BE2C (cell line): ENCODE data around the gene MRGPRD.

Experiments
- DNase-seq: peaks from one replicate; pipeline ENCODE4 v3.0.0-alpha.2; 2020
- H3K27me3 ChIP-seq: fragments of 250-450 bp; sonication (Bioruptor Pico); 2 replicates; pipeline ENCODE4 v1.5.1; 2020; ENCODE audit warnings: mild to moderate bottlenecking
- H3K36me3 ChIP-seq: fragments of 250-450 bp; sonication (Bioruptor Pico); 2 replicates; pipeline ENCODE4 v1.5.1; 2020; ENCODE audit warnings: mild to moderate bottlenecking
- H3K4me1 ChIP-seq: fragments of 250-450 bp; sonication (Bioruptor Pico); 2 replicates; pipeline ENCODE4 v1.5.1; 2020
- H3K4me3 ChIP-seq: 2 replicates; pipeline ENCODE4 v1.5.1; 2011; ENCODE audit warnings: low read depth, low read length
- H3K9me3 ChIP-seq: fragments of 250-450 bp; sonication (Bioruptor Pico); 2 replicates; pipeline ENCODE4 v1.5.1; 2020
- TF ChIP-seq, protein P1 (sequence below): IDR thresholded peaks from 2 replicates; pipeline ENCODE4 v1.5.1; 2012; ENCODE audit warnings: mild to moderate bottlenecking, low read depth, low read length

The MRGPRD gene

DNA sequence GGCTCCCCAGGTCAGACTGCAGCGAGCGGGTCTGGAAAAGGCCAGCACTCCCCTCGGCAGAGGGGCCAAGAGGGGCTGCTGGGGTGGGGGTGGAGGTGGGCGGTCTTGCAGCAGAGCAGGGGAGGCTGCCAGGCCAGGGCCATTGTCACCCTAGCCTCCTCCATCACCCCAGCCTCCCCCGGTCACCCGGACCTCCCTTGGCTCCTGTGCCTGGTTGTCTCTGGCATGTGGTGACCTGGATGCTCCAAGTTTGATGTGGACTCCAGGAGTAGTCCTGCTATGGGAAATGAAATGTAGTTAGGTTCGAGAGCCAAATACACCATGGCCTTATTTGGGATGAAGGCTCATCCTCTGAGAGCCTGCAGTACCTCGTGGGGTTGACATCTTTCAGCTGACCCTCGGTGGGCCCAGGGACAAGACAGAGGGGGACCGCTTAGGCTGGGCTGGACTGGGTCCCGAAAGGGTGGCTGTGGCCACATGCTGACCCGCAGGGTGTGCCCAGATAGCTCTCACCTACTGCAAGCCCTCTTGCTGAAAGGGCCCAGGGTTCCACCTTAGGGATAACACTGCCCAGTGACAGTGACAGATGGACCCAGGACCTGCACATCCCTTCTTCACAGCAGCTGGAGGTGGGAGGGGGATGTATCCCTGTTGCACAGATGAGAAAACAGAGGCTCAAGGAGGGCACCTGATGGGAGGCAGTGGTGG is 24.1 kb downstream of the MRGPRD start:
- Histone ChIP-seq H3K9me3 (no peaks in the 10 kb centered on the region), H3K4me1 (no peaks in the 10 kb centered on the region), H3K4me3 (no peak overlapping the region), H3K36me3 (no peaks in the 10 kb centered on the region), H3K27me3 (no peaks in the 10 kb centered on the region)
- TF ChIP-seq, protein P1, sequence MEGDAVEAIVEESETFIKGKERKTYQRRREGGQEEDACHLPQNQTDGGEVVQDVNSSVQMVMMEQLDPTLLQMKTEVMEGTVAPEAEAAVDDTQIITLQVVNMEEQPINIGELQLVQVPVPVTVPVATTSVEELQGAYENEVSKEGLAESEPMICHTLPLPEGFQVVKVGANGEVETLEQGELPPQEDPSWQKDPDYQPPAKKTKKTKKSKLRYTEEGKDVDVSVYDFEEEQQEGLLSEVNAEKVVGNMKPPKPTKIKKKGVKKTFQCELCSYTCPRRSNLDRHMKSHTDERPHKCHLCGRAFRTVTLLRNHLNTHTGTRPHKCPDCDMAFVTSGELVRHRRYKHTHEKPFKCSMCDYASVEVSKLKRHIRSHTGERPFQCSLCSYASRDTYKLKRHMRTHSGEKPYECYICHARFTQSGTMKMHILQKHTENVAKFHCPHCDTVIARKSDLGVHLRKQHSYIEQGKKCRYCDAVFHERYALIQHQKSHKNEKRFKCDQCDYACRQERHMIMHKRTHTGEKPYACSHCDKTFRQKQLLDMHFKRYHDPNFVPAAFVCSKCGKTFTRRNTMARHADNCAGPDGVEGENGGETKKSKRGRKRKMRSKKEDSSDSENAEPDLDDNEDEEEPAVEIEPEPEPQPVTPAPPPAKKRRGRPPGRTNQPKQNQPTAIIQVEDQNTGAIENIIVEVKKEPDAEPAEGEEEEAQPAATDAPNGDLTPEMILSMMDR: no peak
- no peak for DNase-seq

DNA sequence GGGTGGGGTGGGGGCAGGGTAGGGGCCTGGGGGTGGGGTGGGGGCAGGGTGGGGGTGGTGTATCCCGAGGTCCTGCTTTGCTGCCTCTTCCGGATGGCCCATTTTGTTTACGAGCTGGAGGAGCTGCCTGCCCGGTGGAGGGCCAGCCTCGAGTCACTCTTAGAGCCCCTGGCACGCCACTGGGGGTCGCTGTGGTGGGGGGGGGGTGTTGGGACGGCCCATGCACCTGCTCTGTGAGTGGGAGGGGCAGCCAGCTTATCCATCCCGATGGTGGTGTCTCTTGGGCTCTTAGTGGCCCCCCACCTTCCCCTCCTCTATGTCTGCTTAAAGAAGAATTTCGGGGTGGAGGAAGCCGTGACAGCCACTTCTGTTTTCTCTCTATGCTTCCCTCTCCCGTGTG is 24.6 kb downstream of the MRGPRD start:
- no peaks in the 10 kb centered on the region for H3K4me1 ChIP-seq
- DNase-seq: no peak
- TF ChIP-seq, protein P1: 0 out of 2 replicates have a peak, but pooled peaks have one; percentile 15
- H3K4me3 ChIP-seq: no peak overlapping the region
- H3K9me3 ChIP-seq: no peaks in the 10 kb centered on the region
- H3K36me3 ChIP-seq: no peaks in the 10 kb centered on the region
- H3K27me3 ChIP-seq: no peaks in the 10 kb centered on the region

DNA sequence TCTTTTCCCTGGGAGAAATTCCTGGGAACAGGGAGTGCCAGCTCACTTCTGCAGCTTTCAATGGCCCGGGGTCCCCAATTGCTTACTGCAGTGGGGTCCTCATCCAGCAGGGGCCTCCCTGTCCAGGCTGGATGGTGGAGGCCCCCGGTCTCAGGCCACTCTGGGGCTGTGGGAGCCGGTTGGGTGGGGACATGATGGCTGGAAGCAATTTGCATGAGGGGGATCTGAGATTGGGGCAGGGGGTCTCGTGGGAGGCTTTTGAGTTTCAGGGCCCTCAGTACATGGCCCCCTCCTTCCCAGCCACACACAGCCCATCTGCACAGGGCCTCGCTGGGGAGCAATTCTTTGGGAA is 25.2 kb downstream of the MRGPRD start:
- DNase-seq: no peak
- Histone ChIP-seq H3K4me1 (no peaks in the 10 kb centered on the region), H3K36me3 (no peaks in the 10 kb centered on the region), H3K27me3 (no peaks in the 10 kb centered on the region), H3K4me3 (no peak overlapping the region), H3K9me3 (no peaks in the 10 kb centered on the region)
- TF ChIP-seq, protein P1: no peak

DNA sequence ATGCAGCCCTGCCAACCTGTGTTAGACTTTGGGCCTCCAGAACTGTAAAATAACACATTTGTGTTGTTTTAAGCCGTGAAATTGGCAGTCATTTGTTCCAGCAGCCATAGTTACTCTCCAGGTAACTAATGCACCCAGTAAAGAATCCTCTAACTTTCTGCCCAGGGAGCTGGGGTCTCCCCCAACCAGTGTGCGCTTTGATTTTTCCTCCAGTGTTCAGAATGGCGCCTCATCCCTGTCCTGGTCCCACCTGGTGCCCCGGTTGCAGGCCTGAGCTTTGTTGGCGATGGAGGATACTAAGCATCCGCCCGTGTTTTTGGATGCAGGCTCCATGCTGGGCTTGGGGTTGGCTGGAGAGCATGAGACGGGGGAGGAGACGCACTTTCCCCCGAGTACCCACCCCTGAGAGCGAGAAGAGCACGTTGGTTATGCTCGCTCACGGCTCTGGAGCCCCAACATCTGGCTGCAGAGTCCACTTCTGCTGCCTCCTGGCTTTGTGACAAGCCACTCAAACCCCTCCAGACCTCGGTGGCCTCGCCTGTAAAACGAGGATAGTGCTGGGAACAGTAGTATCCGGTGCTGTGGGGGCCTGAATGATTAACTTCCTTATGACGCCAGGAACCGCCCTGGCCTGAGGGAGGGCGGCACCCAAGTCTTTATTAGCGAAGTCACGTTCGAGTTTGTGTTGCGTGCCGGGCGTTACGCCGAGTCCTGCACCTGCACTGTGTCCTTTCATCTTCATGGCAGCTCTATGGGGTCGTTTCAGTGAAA is 25.8 kb downstream of the MRGPRD start:
- H3K9me3 ChIP-seq: no peaks in the 10 kb centered on the region
- no peak overlapping the region for H3K4me3 ChIP-seq
- H3K4me1 ChIP-seq: no peaks in the 10 kb centered on the region
- no peaks in the 10 kb centered on the region for H3K27me3 ChIP-seq
- TF ChIP-seq, protein P1: no peak
- no peak for DNase-seq
- no peaks in the 10 kb centered on the region for H3K36me3 ChIP-seq

DNA sequence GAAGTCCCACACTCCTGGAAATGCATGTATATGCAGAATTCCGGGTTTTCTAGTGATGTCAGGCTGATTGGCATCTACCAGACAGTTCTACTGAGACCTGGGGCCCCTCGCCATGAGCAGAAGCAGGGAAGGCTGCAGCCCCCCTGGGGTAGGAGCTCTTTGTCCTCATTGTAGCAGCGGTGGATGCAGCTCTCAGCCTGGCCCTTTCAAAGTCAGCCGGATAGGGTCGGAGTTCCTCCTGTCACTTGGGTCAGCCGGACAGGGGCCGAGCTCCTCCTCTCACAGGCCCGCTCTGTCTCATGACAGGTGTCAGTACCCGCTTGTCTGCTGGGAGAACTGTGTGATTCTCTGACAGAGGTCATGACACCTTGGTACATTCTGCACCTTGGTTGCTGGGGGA is 30.0 kb downstream of the MRGPRD start:
- TF ChIP-seq, protein P1: no peak
- no peak for DNase-seq
- H3K9me3 ChIP-seq: no peaks in the 10 kb centered on the region
- no peaks in the 10 kb centered on the region for H3K4me1 ChIP-seq
- H3K27me3 ChIP-seq: no peaks in the 10 kb centered on the region
- no peak overlapping the region for H3K4me3 ChIP-seq
- H3K36me3 ChIP-seq: no peaks in the 10 kb centered on the region

DNA sequence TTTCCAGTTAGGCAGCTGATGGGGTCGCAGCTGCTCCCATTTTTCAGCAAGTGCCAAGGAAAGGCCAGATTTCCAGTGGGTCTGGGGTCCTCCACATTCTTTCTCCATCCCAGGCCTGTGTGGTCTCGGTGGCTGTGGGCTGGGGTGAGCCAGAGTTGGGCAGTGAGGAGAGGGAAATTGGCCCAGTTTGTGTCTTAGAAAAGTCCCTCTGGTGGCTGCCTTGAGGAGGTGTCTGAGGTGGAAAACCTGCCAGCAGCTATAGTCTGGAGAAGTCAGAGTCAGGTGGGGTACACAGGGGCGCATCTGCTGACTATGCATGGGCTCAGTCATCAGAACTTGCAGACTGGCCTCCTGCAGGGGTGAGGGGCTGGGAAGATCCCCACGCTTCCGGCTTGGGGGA is 30.5 kb downstream of the MRGPRD start:
- no peak for DNase-seq
- H3K36me3 ChIP-seq: no peaks in the 10 kb centered on the region
- no peaks in the 10 kb centered on the region for H3K9me3 ChIP-seq
- TF ChIP-seq, protein P1: peak; percentile 49
- H3K4me3 ChIP-seq: no peak overlapping the region
- H3K27me3 ChIP-seq: no peaks in the 10 kb centered on the region
- H3K4me1 ChIP-seq: no peaks in the 10 kb centered on the region
